Measurements from ENCODE around the gene BRCA1.

DNA sequence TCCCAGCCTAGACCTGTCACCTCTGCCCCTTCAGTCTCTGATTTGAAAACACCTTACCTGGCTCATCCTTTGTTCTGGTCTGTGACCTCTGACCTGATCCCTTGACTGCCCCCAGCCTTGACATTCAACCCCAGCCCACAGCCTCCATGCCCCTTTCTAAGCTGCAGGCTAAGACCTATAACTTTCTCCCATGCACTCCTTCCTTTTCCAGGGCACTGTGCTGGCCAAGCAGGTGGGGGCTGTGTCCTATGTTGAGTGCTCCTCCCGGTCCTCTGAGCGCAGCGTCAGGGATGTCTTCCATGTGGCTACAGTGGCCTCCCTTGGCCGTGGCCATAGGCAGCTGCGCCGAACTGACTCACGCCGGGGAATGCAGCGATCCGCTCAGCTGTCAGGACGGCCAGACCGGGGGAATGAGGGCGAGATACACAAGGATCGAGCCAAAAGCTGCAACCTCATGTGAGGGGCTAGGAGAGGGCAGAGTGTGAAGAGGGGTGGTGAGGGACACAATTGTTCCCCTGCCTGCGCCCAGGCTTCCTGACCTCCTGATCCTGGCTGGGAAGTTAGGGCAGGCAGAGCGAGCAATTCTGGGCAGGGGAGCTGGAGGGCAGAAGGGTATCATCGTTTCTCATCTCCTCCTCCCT, 96.8 kb downstream of the BRCA1 start:
- no peak for TF ChIP-seq POLR2A (IDR thresholded peaks at IDR 0.05)
- TF ChIP-seq, protein P1, sequence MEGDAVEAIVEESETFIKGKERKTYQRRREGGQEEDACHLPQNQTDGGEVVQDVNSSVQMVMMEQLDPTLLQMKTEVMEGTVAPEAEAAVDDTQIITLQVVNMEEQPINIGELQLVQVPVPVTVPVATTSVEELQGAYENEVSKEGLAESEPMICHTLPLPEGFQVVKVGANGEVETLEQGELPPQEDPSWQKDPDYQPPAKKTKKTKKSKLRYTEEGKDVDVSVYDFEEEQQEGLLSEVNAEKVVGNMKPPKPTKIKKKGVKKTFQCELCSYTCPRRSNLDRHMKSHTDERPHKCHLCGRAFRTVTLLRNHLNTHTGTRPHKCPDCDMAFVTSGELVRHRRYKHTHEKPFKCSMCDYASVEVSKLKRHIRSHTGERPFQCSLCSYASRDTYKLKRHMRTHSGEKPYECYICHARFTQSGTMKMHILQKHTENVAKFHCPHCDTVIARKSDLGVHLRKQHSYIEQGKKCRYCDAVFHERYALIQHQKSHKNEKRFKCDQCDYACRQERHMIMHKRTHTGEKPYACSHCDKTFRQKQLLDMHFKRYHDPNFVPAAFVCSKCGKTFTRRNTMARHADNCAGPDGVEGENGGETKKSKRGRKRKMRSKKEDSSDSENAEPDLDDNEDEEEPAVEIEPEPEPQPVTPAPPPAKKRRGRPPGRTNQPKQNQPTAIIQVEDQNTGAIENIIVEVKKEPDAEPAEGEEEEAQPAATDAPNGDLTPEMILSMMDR (IDR thresholded peaks at IDR 0.05): no peak
